GM13977 (cell line): ENCODE data around the gene MAPRE2.
"Not testable (repeated sequence)": the region's sequence is repeated elsewhere in the genome, so short reads cannot be mapped to it uniquely, and the experiment has no call there.

Experiments
- DNase-seq: peaks from one replicate; pipeline ENCODE4 v3.0.0; 2012; ENCODE audit warnings: low spot score
- CTCF ChIP-seq: IDR thresholded peaks from 2 replicates; pipeline ENCODE4 v1.5.1; 2012; ENCODE audit warnings: mild to moderate bottlenecking, control low read depth; ENCODE audit not compliant: insufficient read depth; ENCODE audit errors: extremely low read depth, missing control alignments
- in situ Hi-C: fragments of 300-500 bp; cut with MboI; formaldehyde crosslinking; loops from one replicate; pipeline ENCODE4 v1.12.0; 2022; ENCODE audit warnings: low sequenced_read_pairs, low pct_unique_long_range_greater_than_20kb, mixed read lengths, inconsistent platforms; ENCODE audit not compliant: unreplicated experiment

The MAPRE2 gene

GRCh38 chr18:35143622-35144596, 102.7 kb downstream of the MAPRE2 start:
- peak; percentile 49 for DNase-seq
- in situ Hi-C loops, result loop anchor here (10.0 kb wide), 1 partner anchor 129 kb away; no protein-coding TSS in a partner anchor
- TF ChIP-seq CTCF, result peak; percentile 65

- in situ Hi-C loops, result loop anchor here (10.0 kb wide), 1 partner anchor 130 kb away; no protein-coding TSS in a partner anchor
- TF ChIP-seq CTCF, result no peak
Measured at GRCh38 chr18:35144698-35145097, 103.5 kb downstream of the MAPRE2 start.

DNA sequence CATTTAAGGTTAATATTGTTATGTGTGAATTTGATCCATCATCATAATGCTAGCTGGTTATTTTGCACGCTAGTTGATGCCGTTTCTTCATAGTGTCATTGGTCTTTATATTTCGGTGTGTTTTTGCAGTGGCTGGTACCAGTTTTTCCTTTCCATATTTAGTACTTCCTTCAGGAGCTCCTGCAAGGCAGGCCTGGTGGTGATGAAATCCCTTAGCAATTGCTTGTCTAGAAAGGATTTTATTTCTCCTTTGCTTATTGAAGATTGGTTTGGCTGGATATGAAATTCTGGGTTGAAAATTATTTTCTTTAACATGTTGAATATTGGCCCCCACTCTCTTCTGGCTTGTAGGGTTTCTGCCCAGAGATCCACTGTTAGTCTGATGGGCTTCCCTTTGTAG, 109.0 kb downstream of the MAPRE2 start:
- in situ Hi-C loops, DNase-seq: not testable (repeated sequence)

More at GRCh38 chr18:35144698-35145097, 103.5 kb downstream of the MAPRE2 start:
- DNase-seq, result no peak

- in situ Hi-C loops, result no loop called here
- DNase-seq, result peak; percentile 37
Measured at GRCh38 chr18:35153609-35154272, 112.5 kb downstream of the MAPRE2 start.

GRCh38 chr18:35155398-35156117, 114.3 kb downstream of the MAPRE2 start:
- DNase-seq, result no peak

More at GRCh38 chr18:35153609-35154272, 112.5 kb downstream of the MAPRE2 start:
- TF ChIP-seq CTCF, result no peak

DNA sequence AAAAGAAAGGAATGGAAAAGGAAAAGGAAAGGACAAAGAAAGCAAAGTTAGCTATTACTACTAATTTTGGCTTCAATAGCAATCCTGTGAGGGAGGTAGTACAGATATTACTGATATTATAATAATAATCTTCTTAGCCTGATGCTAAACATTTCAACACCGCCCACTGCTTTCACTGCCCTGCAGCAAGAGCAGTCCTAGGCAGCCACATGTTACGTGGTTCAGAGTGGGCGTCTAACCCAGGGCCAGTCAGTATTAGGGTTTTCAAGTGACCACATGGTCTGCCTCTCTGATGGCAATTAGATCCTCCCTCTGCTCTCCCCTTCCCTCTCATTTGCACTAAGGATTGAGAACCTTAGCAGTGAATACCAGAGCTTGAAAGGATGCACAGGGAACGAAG, 116.0 kb downstream of the MAPRE2 start:
- no peak for DNase-seq
- in situ Hi-C loops, result no loop called here
- no peak for TF ChIP-seq CTCF

More at GRCh38 chr18:35155398-35156117, 114.3 kb downstream of the MAPRE2 start:
- no peak for TF ChIP-seq CTCF
- in situ Hi-C loops, result no loop called here
